Spinal cord (tissue), 10 donors: ENCODE results near the gene RPN2. TPM values are rescaled to one million over a fixed set of nuclear protein-coding genes. Genes with fewer than 3 reads are reported as not detected.

Source experiments
- DNase-seq, 6 donors: peaks; one replicate each; pipeline versions ENCODE4 v3.0.0 to v3.0.0-alpha.2; 2013 to 2015; ENCODE audit warnings: low spot score in 6 of 6, low read depth in 4 of 6
- H3K27ac ChIP-seq: one replicate; pipeline ENCODE4 v1.5.1; 2013; ENCODE audit warnings: low read depth, low read length, control low read depth
- H3K27me3 ChIP-seq: one replicate; pipeline ENCODE4 v1.6.1; 2013; ENCODE audit warnings: low read length; ENCODE audit not compliant: control insufficient read depth, insufficient read depth
- H3K36me3 ChIP-seq: one replicate; pipeline ENCODE4 v1.6.1; 2013; ENCODE audit warnings: low read length; ENCODE audit not compliant: control insufficient read depth, insufficient read depth
- H3K4me1 ChIP-seq: one replicate; pipeline ENCODE4 v1.6.1; 2013; ENCODE audit warnings: low read length; ENCODE audit not compliant: control insufficient read depth, insufficient read depth
- H3K4me3 ChIP-seq: one replicate; pipeline ENCODE4 v1.5.1; 2013; ENCODE audit warnings: low read depth, low read length, control low read depth
- H3K9me3 ChIP-seq: one replicate; pipeline ENCODE4 v1.6.1; 2013; ENCODE audit warnings: low read length; ENCODE audit not compliant: control insufficient read depth, insufficient read depth
- WGBS: methylation state at CpG from one replicate; pipeline ENCODE4 v1.1.5; 2013; ENCODE audit warnings: missing lambda C conversion rate; ENCODE audit not compliant: insufficient coverage; 5-methylcytosine and 5-hydroxymethylcytosine counted together
- polyA plus RNA-seq, 2 donors: library from polyadenylated mRNA; unstranded; fragments of 120-200 nt; gene quantifications; one replicate each; pipeline ENCODE4 v1.2.1, GENCODE V29; 2013; ENCODE audit not compliant: insufficient read length in 2 of 2
- total RNA-seq, 2 donors: library from RNA; depleted of rRNA in 1 of 2; stranded (reverse); fragments of 120-200 nt in 1 of 2; fragments of >200 nt in 1 of 2; gene quantifications; one replicate each; pipeline versions ENCODE4 v1.2.3 to v1.2.4, GENCODE V29; 2013 to 2014
- donor health status: healthy.

RPN2 gene
- total and polyA plus RNA-seq, 4 donors = 135 to 233 (median 174) TPM

GRCh38 chr20:37280403-37280802 is 101.3 kb downstream of the RPN2 start:
- DNase-seq = peak in 2 of 6 donors; percentile 37 to 95
- 52% methylated on average over 4 of the region's 8 CpGs for WGBS
- Histone ChIP-seq H3K9me3 (no peaks in the 10 kb centered on the region), H3K27ac (no peak overlapping the region), H3K27me3 (no peaks in the 10 kb centered on the region), H3K36me3 (no peaks in the 10 kb centered on the region), H3K4me3 (no peak overlapping the region), H3K4me1 (peaks cover 21% of the 10 kb centered on the region)

- H3K27ac ChIP-seq = peak overlapping the region; percentile 15
- DNase-seq = peak in 2 of 6 donors; percentile 35 to 77
- no peaks in the 10 kb centered on the region for H3K36me3 ChIP-seq
- no peaks in the 10 kb centered on the region for H3K9me3 ChIP-seq
- 63% methylated on average over 2 of the region's 6 CpGs for WGBS
- no peaks in the 10 kb centered on the region for H3K27me3 ChIP-seq
- no peak overlapping the region for H3K4me3 ChIP-seq
- peaks cover 12% of the 10 kb centered on the region for H3K4me1 ChIP-seq
Observed at GRCh38 chr20:37282556-37282955, 103.4 kb downstream of the RPN2 start.

GRCh38 chr20:37283530-37284195 is 104.5 kb downstream of the RPN2 start:
- no peaks in the 10 kb centered on the region for H3K36me3 ChIP-seq
- no peak overlapping the region for H3K27ac ChIP-seq
- no peak overlapping the region for H3K4me3 ChIP-seq
- no peak for DNase-seq
- no peaks in the 10 kb centered on the region for H3K27me3 ChIP-seq
- peaks cover 12% of the 10 kb centered on the region for H3K4me1 ChIP-seq
- no peaks in the 10 kb centered on the region for H3K9me3 ChIP-seq
- WGBS = 92% methylated on average over 9 of the region's 9 CpGs

- Histone ChIP-seq H3K36me3 (no peaks in the 10 kb centered on the region), H3K27ac (no peak overlapping the region), H3K27me3 (no peaks in the 10 kb centered on the region), H3K9me3 (no peaks in the 10 kb centered on the region), H3K4me3 (no peak overlapping the region), H3K4me1 (peaks cover 15% of the 10 kb centered on the region)
- no peak for DNase-seq
- WGBS = 100% methylated on average over 3 of the region's 6 CpGs
Observed at GRCh38 chr20:37284691-37285161, 105.6 kb downstream of the RPN2 start.

GRCh38 chr20:37285664-37286374 is 106.7 kb downstream of the RPN2 start:
- H3K36me3 ChIP-seq = no peaks in the 10 kb centered on the region
- no peaks in the 10 kb centered on the region for H3K27me3 ChIP-seq
- H3K27ac ChIP-seq = no peak overlapping the region
- H3K4me3 ChIP-seq = no peak overlapping the region
- no peak for DNase-seq
- WGBS = 76% methylated on average over 8 of the region's 12 CpGs
- no peaks in the 10 kb centered on the region for H3K9me3 ChIP-seq
- H3K4me1 ChIP-seq = peaks cover 17% of the 10 kb centered on the region

GRCh38 chr20:37288091-37288490 is 109.0 kb downstream of the RPN2 start:
- WGBS = 100% methylated on average over 2 of the region's 4 CpGs
- H3K9me3 ChIP-seq = no peaks in the 10 kb centered on the region

GRCh38 chr20:37290158-37290810 is 111.2 kb downstream of the RPN2 start:
- Histone ChIP-seq H3K4me3 (peak overlapping the region; percentile 99), H3K27ac (peak overlapping the region; percentile 90), H3K36me3 (no peaks in the 10 kb centered on the region), H3K4me1 (peaks cover 18% of the 10 kb centered on the region), H3K27me3 (no peaks in the 10 kb centered on the region), H3K9me3 (no peaks in the 10 kb centered on the region)
- DNase-seq = no peak
- WGBS = 75% methylated on average over 10 of the region's 21 CpGs

More at GRCh38 chr20:37288091-37288490, 109.0 kb downstream of the RPN2 start:
- peak in 1 of 6 donors; percentile 26 for DNase-seq
- Histone ChIP-seq H3K27me3 (no peaks in the 10 kb centered on the region), H3K4me3 (no peak overlapping the region), H3K27ac (no peak overlapping the region), H3K36me3 (no peaks in the 10 kb centered on the region), H3K4me1 (peaks cover 15% of the 10 kb centered on the region)

Other genes with a start within 250 kb of the RPN2 start
- 100 to 1,000 TPM in 1 of 2 donors, 10 to 100 TPM in 1; 42.0 to 125 TPM for gene SAMHD1, start 227.6 kb upstream of the RPN2 start, total RNA-seq
- gene SAMHD1, start 227.6 kb upstream of the RPN2 start, polyA plus RNA-seq = 10 to 100 TPM; 45.1 to 45.4 TPM
- gene RBL1, start 83.3 kb upstream of the RPN2 start, total RNA-seq = 10 to 100 TPM; 15.3 to 15.4 TPM
- 1 to 10 TPM; 6.4 to 7.4 TPM for gene RBL1, start 83.3 kb upstream of the RPN2 start, polyA plus RNA-seq
- 1 to 10 TPM; 4.8 to 8.2 TPM for gene MROH8, start 218 bp downstream of the RPN2 start, total RNA-seq
- 10 to 100 TPM in 1 of 2 donors, 1 to 10 TPM in 1; 8.2 to 11.1 TPM for gene MROH8, start 218 bp downstream of the RPN2 start, polyA plus RNA-seq
- not detected for gene GHRH, start 82.5 kb downstream of the RPN2 start, total RNA-seq
- gene GHRH, start 82.5 kb downstream of the RPN2 start, polyA plus RNA-seq = not detected
- 10 to 100 TPM; 26.3 to 26.6 TPM for gene MANBAL, start 110.3 kb downstream of the RPN2 start, total RNA-seq
- 10 to 100 TPM; 79.8 to 84.1 TPM for gene MANBAL, start 110.3 kb downstream of the RPN2 start, polyA plus RNA-seq
- 10 to 100 TPM; 15.6 to 25.0 TPM for gene SRC, start 166.8 kb downstream of the RPN2 start, total RNA-seq
- 10 to 100 TPM; 50.7 to 59.6 TPM for gene SRC, start 166.8 kb downstream of the RPN2 start, polyA plus RNA-seq